Left lung (tissue), 10 donors: ENCODE data around the gene FRA10AC1. TPM values are rescaled to one million over a fixed set of nuclear protein-coding genes. Genes with fewer than 3 reads are reported as not detected.

ENCODE experiments used
- ATAC-seq: fragments of 200-7000 bp; cut with Tn5 transposase; one replicate; pipeline ENCODE4 v1.9.1; 2020; ENCODE audit warnings: moderate library complexity
- DNase-seq, 4 donors: peaks; one replicate each; pipeline ENCODE4 v3.0.0-alpha.2; 2013 to 2020
- H3K27ac ChIP-seq, 2 donors: fragments of 200-600 bp; sonication (generic) in 1 of 2; one replicate each; pipeline versions ENCODE4 v1.5.0 to v1.8.0; 2020 to 2021
- H3K27me3 ChIP-seq, 2 donors: fragments of 200-600 bp; sonication (generic) in 1 of 2; one replicate each; pipeline versions ENCODE4 v1.5.0 to v1.8.0; 2020 to 2021
- H3K36me3 ChIP-seq, 2 donors: fragments of 200-600 bp; sonication (generic) in 1 of 2; one replicate each; pipeline versions ENCODE4 v1.5.0 to v1.8.0; 2020 to 2021
- H3K4me1 ChIP-seq, 2 donors: fragments of 200-600 bp; one replicate each; pipeline ENCODE4 v1.8.0; 2021
- H3K4me3 ChIP-seq, 2 donors: fragments of 200-600 bp; sonication (generic) in 1 of 2; one replicate each; pipeline versions ENCODE4 v1.5.0 to v1.8.0; 2020 to 2021; ENCODE audit warnings: mild to moderate bottlenecking in 1 of 2
- H3K9me3 ChIP-seq, 2 donors: fragments of 200-600 bp; sonication (generic) in 1 of 2; one replicate each; pipeline versions ENCODE4 v1.5.0 to v1.8.0; 2020 to 2021
- intact Hi-C, 2 donors: fragments of 100-400 bp; cut with DNase I; formaldehyde crosslinking; loops; one replicate each; pipeline versions ENCODE4 v1.11.2 to v1.14.2; 2022
- polyA plus RNA-seq, 6 donors: library from polyadenylated mRNA; unstranded; fragments of 120-200 nt; gene quantifications; one replicate each; pipeline ENCODE4 v1.2.1, GENCODE V29; 2013; ENCODE audit not compliant: insufficient read length in 6 of 6
- total RNA-seq, 2 donors: library from RNA; stranded (reverse); fragmentation: NEBNext Ultra II Directional; extraction: Animal tissue kit (Norgen Biotek cat#: 25700); gene quantifications; one replicate each; pipeline ENCODE4 v1.2.1, GENCODE V29; 2021
- TF ChIP-seq, protein P1 (sequence below), 2 donors: fragments of 200-600 bp; sonication (generic) in 1 of 2; IDR thresholded peaks; one replicate each; pipeline versions ENCODE4 v1.5.0 to v1.8.0; 2021; ENCODE audit warnings: antibody characterized with exemption in 2 of 2
- donor health status: DM: no; HTN: yes; CAD: no.
- donor health status: DM: no; HTN: no; CAD: no.

FRA10AC1 gene
- total and polyA plus RNA-seq, 8 donors = 13.6 to 61.6 (median 48.9) TPM

DNA sequence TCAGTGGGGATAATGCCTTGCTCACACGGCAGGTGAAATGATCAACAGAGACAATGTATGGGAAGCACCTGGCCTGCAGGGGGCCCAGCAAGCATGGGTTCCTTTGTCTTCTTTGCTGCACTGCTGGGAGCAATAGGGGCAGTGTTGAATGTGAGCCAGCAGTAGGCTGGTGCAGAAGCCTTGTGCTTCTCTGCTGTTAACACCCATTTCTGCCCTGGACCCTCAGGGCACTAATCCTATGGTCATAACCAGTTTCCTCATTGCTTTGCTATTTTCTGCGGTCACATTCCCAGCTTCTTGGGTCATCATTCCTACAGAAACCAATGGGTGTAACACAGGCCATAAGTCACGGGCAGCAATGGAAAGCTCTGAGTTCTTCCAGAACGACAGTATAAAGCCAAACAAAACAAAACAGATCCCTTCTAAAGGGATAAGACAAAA, 44.5 kb upstream of the FRA10AC1 start:
- intact Hi-C loops = no loop called here
- no peaks in the 10 kb centered on the region for H3K9me3 ChIP-seq
- H3K4me1 ChIP-seq = peaks cover 0 to 5% of the 10 kb centered on the region in 2 donors
- ATAC-seq (no peak), DNase-seq (no peak)
- H3K27ac ChIP-seq = no peak overlapping the region
- TF ChIP-seq, protein P1, sequence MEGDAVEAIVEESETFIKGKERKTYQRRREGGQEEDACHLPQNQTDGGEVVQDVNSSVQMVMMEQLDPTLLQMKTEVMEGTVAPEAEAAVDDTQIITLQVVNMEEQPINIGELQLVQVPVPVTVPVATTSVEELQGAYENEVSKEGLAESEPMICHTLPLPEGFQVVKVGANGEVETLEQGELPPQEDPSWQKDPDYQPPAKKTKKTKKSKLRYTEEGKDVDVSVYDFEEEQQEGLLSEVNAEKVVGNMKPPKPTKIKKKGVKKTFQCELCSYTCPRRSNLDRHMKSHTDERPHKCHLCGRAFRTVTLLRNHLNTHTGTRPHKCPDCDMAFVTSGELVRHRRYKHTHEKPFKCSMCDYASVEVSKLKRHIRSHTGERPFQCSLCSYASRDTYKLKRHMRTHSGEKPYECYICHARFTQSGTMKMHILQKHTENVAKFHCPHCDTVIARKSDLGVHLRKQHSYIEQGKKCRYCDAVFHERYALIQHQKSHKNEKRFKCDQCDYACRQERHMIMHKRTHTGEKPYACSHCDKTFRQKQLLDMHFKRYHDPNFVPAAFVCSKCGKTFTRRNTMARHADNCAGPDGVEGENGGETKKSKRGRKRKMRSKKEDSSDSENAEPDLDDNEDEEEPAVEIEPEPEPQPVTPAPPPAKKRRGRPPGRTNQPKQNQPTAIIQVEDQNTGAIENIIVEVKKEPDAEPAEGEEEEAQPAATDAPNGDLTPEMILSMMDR (IDR thresholded peaks at IDR 0.05) = no peak
- H3K36me3 ChIP-seq = no peaks in the 10 kb centered on the region
- H3K4me3 ChIP-seq = no peak overlapping the region
- peaks cover 0 to 9% of the 10 kb centered on the region in 2 donors for H3K27me3 ChIP-seq

DNA sequence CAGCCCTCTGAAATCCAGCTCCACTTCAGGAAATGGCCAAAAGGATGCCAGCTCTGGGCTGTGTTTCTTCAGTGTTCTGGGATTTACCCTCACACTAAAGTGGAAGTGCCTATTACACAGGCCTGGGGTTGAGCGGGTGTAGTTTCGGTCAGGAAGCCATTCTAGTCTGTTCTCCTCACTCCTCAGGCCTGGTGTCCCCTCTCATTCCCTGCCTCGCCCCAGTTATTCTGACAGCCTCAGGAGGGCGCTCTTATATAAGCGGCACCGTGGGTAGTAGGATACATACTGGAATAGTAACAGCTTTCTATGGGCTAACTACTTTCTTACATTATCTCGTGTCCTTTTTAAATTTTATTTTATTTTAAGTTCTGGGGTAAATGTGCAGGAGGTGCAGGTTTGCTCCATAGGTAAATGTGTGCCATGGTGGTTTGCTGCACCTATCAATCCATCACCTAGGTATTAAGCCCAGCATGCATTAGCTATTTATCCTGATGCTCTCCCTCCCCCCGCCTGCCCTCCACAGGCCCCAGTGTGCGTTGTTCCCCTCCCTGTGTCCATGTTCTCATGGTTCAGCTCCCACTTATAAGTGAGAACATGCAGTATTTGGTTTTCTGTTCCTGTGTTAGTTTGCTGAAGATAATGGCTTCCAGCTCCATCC, 43.1 kb upstream of the FRA10AC1 start:
- H3K27me3 ChIP-seq = no peaks in the 10 kb centered on the region
- H3K9me3 ChIP-seq = no peaks in the 10 kb centered on the region
- intact Hi-C loops = no loop called here
- no peak for DNase-seq
- no peak overlapping the region for H3K27ac ChIP-seq
- TF ChIP-seq, protein P1 (IDR thresholded peaks at IDR 0.05) = no peak
- H3K4me1 ChIP-seq = peaks cover 0 to 5% of the 10 kb centered on the region in 2 donors
- no peak overlapping the region for H3K4me3 ChIP-seq
- ATAC-seq = peak; percentile 67
- no peaks in the 10 kb centered on the region for H3K36me3 ChIP-seq

DNA sequence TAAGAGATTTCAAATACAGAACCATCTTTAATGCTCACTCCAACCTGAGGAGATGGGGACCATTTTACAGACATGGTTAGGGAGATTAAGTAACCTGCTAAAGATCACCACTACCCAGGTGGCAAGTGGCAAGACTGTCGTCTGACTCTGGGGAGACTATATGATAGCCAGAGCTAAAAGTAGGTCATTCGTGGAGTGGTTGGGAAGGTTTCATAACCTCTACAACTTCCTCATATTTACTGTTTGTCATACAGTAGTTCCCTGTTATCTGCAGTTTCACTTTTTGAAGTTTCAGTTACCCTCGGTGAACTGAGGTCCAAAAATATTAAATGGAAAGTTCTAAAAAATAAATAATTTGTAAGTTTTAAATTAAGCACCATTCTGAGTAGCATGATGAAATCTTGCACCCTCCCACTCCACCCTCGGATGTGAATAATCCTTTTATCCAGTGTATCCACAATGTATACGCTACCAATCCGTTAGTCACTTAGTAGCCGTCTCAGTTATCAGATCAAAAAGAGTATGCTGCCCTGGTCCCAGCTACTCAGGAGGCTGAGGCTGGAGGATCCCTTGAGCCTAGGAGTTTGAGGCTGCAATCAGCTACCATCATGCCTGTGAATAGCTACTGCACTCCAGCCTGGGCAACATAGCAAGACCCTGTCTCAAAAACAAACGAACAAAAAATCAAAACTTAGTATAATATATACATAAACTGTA, 40.4 kb upstream of the FRA10AC1 start:
- intact Hi-C loops = no loop called here
- H3K27ac ChIP-seq = peak overlapping the region in 1 of 2 donors; percentile 55
- no peaks in the 10 kb centered on the region for H3K27me3 ChIP-seq
- H3K9me3 ChIP-seq = no peaks in the 10 kb centered on the region
- DNase-seq (no peak), ATAC-seq (peak; percentile 92)
- TF ChIP-seq, protein P1 (IDR thresholded peaks at IDR 0.05) = no peak
- peak overlapping the region in 1 of 2 donors; percentile 16 for H3K4me3 ChIP-seq
- H3K36me3 ChIP-seq = no peaks in the 10 kb centered on the region
- peaks cover 0 to 5% of the 10 kb centered on the region in 2 donors for H3K4me1 ChIP-seq

DNA sequence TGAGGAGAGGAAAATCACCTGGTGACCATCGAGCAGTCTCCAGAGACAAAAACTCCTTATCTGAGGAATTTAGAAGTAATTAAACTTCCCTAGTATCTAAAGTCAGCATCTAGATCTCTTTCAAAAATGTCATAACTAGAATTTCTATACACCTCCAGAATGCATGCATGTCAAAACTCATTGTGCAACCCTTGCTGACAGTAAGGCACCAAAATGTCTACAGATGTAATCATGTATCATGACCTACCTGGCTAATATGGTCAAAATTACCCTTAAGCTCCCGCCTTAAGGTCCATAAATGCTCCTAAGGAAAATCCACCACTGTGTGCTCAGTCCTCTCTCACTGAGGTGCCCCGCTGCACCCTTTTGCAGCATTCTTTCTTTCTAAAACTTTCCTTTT, 39.0 kb upstream of the FRA10AC1 start:
- no peak for ATAC-seq
- TF ChIP-seq, protein P1 (IDR thresholded peaks at IDR 0.05) = no peak
- no peaks in the 10 kb centered on the region for H3K9me3 ChIP-seq
- intact Hi-C loops = no loop called here
- no peak for DNase-seq
- H3K4me3 ChIP-seq = no peak overlapping the region
- peaks cover 0 to 5% of the 10 kb centered on the region in 2 donors for H3K4me1 ChIP-seq
- no peaks in the 10 kb centered on the region for H3K27me3 ChIP-seq
- no peak overlapping the region for H3K27ac ChIP-seq
- no peaks in the 10 kb centered on the region for H3K36me3 ChIP-seq

DNA sequence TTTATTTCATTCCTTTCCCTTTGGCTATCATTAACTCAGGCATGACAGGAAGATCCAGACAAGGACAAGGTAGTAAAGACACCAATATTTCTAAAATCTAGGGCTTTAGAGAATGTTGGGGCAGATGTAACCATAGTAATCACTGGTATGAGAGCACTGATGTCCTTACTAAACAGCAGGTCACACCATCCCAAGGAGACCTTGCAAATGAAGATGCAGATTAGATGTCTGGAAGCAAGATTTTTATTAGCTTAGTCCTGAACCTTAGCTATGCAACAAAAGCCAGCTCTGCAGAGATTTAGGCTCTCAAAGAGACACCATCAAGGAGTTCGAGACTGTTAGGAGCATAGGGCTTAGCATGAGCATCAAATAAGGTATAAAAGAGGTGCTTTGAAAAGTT, 23.6 kb upstream of the FRA10AC1 start:
- no peaks in the 10 kb centered on the region for H3K9me3 ChIP-seq
- intact Hi-C loops = no loop called here
- no peak for ATAC-seq

More for the DNA sequence above, 23.6 kb upstream of the FRA10AC1 start:
- TF ChIP-seq, protein P1 (IDR thresholded peaks at IDR 0.05) = no peak
- H3K36me3 ChIP-seq = no peaks in the 10 kb centered on the region
- no peak overlapping the region for H3K27ac ChIP-seq
- H3K4me3 ChIP-seq = no peak overlapping the region
- no peak for DNase-seq
- H3K27me3 ChIP-seq = peaks cover 0 to 33% of the 10 kb centered on the region in 2 donors
- H3K4me1 ChIP-seq = no peaks in the 10 kb centered on the region
